Gastroesophageal sphincter (tissue), 4 donors: Measurements from ENCODE around the gene GABRG3. TPM values are rescaled to one million over a fixed set of nuclear protein-coding genes. Genes with fewer than 3 reads are reported as not detected.

Experiments
- ATAC-seq: fragments of 150-250 bp; one replicate; pipeline ENCODE4 v1.9.1; 2016; ENCODE audit warnings: mild to moderate bottlenecking, moderate library complexity
- H3K27ac ChIP-seq, 4 donors: fragments of 200-600 bp; sonication (generic) in 3 of 4; 1 replicate in 3 of 4; 2 replicates in 1 of 4; pipeline ENCODE4 v1.5.1; 2016 to 2019
- H3K27me3 ChIP-seq: fragments of 200-600 bp; sonication (generic); one replicate; pipeline ENCODE4 v1.5.1; 2019
- H3K36me3 ChIP-seq, 2 donors: fragments of 200-600 bp; sonication (generic); one replicate each; pipeline ENCODE4 v1.5.1; 2019; ENCODE audit warnings: control low read depth in 1 of 2
- H3K4me1 ChIP-seq, 3 donors: fragments of 200-600 bp; sonication (generic); 1 replicate in 2 of 3; 2 replicates in 1 of 3; pipeline ENCODE4 v1.5.1; 2016 to 2019; ENCODE audit warnings: control low read depth in 2 of 3
- H3K4me3 ChIP-seq, 2 donors: fragments of 200-600 bp; sonication (generic); one replicate each; pipeline ENCODE4 v1.5.1; 2019; ENCODE audit warnings: mild to moderate bottlenecking in 1 of 2, moderate library complexity in 1 of 2
- H3K9me3 ChIP-seq, 3 donors: fragments of 200-600 bp; sonication (generic); one replicate each; pipeline ENCODE4 v1.5.1; 2017 to 2019; ENCODE audit warnings: control low read depth in 2 of 3
- EP300 ChIP-seq: sonication (generic); formaldehyde crosslinking; IDR thresholded peaks from one replicate; pipeline ENCODE4 v1.6.1; 2017; ENCODE audit warnings: antibody characterized with exemption, mild to moderate bottlenecking
- POLR2A ChIP-seq, 2 donors: fragments of 450-650 bp; IDR thresholded peaks; one replicate each; pipeline ENCODE4 v1.6.1; 2017; ENCODE audit warnings: antibody characterized with exemption in 2 of 2, mild to moderate bottlenecking in 2 of 2, moderate library complexity in 1 of 2
- POLR2AphosphoS5 ChIP-seq: sonication (generic); formaldehyde crosslinking; IDR thresholded peaks from one replicate; pipeline ENCODE4 v1.6.1; 2017; ENCODE audit warnings: antibody characterized with exemption
- WGBS, 2 donors: methylation state at CpG; one replicate each; pipeline ENCODE4 v1.1.5; 2018; ENCODE audit warnings: low coverage in 1 of 2; 5-methylcytosine and 5-hydroxymethylcytosine counted together
- total RNA-seq, 4 donors: library from RNA; depleted of rRNA; stranded (reverse); fragments of >200 nt; gene quantifications; one replicate each; pipeline ENCODE4 v1.1.0, GENCODE V29; 2016
- TF ChIP-seq, protein P1 (sequence below), 4 experiments: fragments of 200-600 bp in 2 of 4; fragments of 450-650 bp in 2 of 4; sonication (generic) in 1 of 4; IDR thresholded peaks; one replicate each; pipeline ENCODE4 v1.5.1; 2017 to 2019; ENCODE audit warnings: antibody characterized with exemption in 4 of 4, mild to moderate bottlenecking in 2 of 4, moderate library complexity in 2 of 4

Gene GABRG3
- total RNA-seq, 4 donors from 2014 or later = under 0.01 to 0.04 TPM; not detected in 2

DNA sequence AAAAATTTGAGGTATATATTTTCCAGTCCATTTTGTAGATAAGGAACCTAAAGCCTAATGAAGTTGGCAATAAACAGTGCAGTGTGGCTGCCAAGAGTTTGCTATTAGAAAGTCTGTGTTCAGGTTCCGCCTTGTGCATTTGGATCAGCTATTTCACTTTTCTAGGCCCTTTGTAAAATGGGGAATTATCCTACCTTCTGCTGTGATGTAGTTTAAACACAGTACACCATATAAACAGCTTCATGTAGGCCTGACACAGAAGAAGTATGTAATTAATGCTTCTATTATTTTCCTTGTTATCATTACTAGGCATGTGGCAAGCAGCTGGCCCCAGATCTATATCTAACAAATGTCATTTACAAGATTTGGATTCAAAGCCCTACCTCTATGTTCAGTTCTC is 456.3 kb downstream of the GABRG3 start:
- no peaks in the 10 kb centered on the region for H3K27me3 ChIP-seq
- H3K36me3 ChIP-seq = no peaks in the 10 kb centered on the region
- TF ChIP-seq EP300 = no peak
- TF ChIP-seq, protein P1, sequence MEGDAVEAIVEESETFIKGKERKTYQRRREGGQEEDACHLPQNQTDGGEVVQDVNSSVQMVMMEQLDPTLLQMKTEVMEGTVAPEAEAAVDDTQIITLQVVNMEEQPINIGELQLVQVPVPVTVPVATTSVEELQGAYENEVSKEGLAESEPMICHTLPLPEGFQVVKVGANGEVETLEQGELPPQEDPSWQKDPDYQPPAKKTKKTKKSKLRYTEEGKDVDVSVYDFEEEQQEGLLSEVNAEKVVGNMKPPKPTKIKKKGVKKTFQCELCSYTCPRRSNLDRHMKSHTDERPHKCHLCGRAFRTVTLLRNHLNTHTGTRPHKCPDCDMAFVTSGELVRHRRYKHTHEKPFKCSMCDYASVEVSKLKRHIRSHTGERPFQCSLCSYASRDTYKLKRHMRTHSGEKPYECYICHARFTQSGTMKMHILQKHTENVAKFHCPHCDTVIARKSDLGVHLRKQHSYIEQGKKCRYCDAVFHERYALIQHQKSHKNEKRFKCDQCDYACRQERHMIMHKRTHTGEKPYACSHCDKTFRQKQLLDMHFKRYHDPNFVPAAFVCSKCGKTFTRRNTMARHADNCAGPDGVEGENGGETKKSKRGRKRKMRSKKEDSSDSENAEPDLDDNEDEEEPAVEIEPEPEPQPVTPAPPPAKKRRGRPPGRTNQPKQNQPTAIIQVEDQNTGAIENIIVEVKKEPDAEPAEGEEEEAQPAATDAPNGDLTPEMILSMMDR (IDR thresholded peaks at IDR 0.05) = no peak
- TF ChIP-seq POLR2AphosphoS5 = no peak
- no peak for TF ChIP-seq POLR2A (IDR thresholded peaks at IDR 0.05)
- no peaks in the 10 kb centered on the region for H3K4me1 ChIP-seq
- H3K4me3 ChIP-seq = no peak overlapping the region
- H3K9me3 ChIP-seq = no peaks in the 10 kb centered on the region
- ATAC-seq = no peak
- H3K27ac ChIP-seq = no peak overlapping the region
- 46 to 82% methylated on average over 1 of the region's 1 CpG for WGBS, 2 donors

DNA sequence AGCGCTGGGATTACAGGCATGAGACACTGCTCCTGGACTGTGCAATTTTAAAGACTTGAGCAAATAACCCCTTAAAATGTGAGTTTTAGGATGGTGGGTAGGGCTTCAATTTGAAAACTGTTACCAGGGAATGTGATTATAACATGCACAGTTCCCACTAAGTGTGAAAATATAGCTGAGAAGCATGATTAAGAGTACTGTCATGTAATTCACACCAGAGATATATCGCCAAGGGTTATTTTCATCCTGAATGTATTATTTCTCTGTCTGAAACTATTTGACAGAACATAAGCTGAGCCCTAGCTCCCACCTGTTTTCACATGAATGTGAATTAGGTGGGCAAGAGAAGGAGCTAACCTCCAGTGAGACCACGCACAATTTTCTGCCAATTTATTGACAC is 457.2 kb downstream of the GABRG3 start:
- no peak for ATAC-seq
- no peaks in the 10 kb centered on the region for H3K27me3 ChIP-seq
- H3K9me3 ChIP-seq = no peaks in the 10 kb centered on the region
- H3K4me3 ChIP-seq = no peak overlapping the region
- H3K27ac ChIP-seq = no peak overlapping the region
- no peaks in the 10 kb centered on the region for H3K4me1 ChIP-seq
- no peak for TF ChIP-seq POLR2AphosphoS5
- no peak for TF ChIP-seq POLR2A (IDR thresholded peaks at IDR 0.05)
- TF ChIP-seq, protein P1 (IDR thresholded peaks at IDR 0.05) = no peak
- no peak for TF ChIP-seq EP300
- H3K36me3 ChIP-seq = no peaks in the 10 kb centered on the region
- 89 to 96% methylated on average over 2 to 3 of the region's 3 CpGs for WGBS, 2 donors

DNA sequence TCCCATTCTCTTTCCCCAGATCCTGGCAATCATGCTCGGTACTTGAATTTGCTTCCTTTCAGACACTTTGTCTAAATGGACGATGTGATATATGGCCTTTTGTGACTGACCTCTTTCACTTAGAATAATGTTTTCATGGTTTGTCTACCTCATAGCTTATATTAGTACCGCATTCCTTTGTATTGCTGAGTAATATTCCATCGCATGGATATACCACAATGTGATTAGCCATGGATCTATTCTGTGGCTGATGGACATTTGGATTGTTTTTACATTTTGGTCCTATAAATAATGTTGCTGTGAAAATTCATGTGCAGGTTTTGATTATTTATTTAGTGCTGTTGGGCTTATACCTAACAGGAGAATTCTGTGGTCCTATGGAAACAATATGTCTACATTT is 458.6 kb downstream of the GABRG3 start:
- Histone ChIP-seq H3K27me3 (no peaks in the 10 kb centered on the region), H3K36me3 (no peaks in the 10 kb centered on the region), H3K9me3 (no peaks in the 10 kb centered on the region), H3K27ac (no peak overlapping the region), H3K4me1 (no peaks in the 10 kb centered on the region), H3K4me3 (no peak overlapping the region)
- no peak for TF ChIP-seq POLR2A (IDR thresholded peaks at IDR 0.05)
- TF ChIP-seq, protein P1 (IDR thresholded peaks at IDR 0.05) = no peak
- no peak for TF ChIP-seq EP300
- WGBS, 2 donors = 91% methylated on average over 4 of the region's 4 CpGs
- no peak for ATAC-seq

DNA sequence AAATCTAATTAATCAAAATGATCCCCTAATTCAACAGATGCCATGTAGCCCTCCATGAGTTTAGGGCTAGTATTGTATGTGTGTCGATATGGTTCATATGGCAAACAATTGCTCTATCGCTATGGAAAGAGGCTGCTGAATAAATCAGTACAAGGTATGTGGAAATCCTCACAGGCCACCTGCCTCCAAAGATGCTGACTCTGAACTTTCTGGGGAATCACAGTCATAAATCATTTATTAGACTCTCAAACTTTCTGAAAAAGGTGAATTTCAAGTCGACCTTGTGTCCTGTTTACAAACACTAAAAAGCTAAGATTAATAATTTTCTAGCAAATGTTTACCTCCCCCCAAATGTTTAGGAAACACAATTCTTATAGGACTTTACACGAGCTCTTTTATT is 462.6 kb downstream of the GABRG3 start:
- ATAC-seq = no peak
- TF ChIP-seq EP300 (no peak), POLR2AphosphoS5 (no peak), POLR2A (IDR thresholded peaks at IDR 0.05) (no peak)
- TF ChIP-seq, protein P1 (IDR thresholded peaks at IDR 0.05) = no peak
- H3K36me3 ChIP-seq = no peaks in the 10 kb centered on the region
- 59 to 69% methylated on average over 4 of the region's 4 CpGs for WGBS, 2 donors
- H3K27ac ChIP-seq = no peak overlapping the region
- H3K4me1 ChIP-seq = no peaks in the 10 kb centered on the region
- no peak overlapping the region for H3K4me3 ChIP-seq
- H3K27me3 ChIP-seq = no peaks in the 10 kb centered on the region
- peaks cover 0 to 4% (median 0%) of the 10 kb centered on the region in 3 donors for H3K9me3 ChIP-seq

DNA sequence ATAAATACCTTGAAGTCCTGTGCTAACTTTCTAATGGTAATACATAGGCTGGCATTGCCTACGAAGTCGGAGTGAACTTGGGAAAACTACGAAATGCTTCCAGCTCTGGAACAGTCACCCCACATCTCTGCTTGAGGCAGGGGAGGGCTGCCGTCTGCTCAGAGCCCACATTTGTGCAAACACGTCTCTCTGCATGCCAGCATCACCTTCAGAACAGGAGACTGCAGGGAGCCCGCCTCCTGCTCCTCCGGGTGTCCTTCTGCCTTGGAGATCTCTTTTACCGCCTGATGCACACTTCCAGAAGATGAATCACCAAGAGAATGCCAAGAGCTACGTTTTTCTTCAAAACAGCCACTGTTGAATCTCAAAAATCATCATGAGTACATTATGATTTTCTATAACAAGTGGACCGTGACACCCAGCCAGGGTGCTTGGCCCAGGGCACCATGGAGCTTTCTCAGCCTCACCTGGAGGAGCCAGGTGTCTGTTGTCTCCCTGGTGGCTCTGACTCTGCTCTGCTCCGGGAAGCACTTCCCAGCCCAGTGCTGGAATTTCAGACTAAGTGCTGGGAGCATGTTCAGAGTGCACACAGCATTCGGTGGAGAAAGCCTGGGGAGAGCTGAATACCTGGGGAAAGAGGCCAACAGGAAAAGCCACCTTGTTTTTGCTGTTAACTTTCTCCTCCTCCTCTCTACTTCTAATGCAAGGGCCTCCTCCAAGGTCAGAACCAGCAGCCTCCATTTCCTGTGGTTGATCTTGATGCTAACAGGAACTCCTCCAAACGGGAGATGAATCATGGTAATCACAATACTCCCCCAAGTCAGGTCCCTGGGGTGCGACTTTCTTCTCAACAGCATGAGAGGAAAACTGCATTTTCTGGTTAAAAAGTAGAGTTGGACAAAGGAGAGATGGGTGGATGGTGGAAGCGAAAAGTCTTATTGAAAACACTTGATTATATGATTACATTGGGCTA is 467.7 kb downstream of the GABRG3 start:
- H3K36me3 ChIP-seq = no peaks in the 10 kb centered on the region
- TF ChIP-seq, protein P1 (IDR thresholded peaks at IDR 0.05) = no peak
- TF ChIP-seq POLR2AphosphoS5 = no peak
- no peak for TF ChIP-seq POLR2A (IDR thresholded peaks at IDR 0.05)
- TF ChIP-seq EP300 = no peak
- no peaks in the 10 kb centered on the region for H3K4me1 ChIP-seq
- WGBS, 2 donors = 60 to 63% methylated on average over 12 of the region's 15 CpGs
- no peak overlapping the region for H3K27ac ChIP-seq
- H3K9me3 ChIP-seq = peaks cover 0 to 4% (median 0%) of the 10 kb centered on the region in 3 donors
- H3K4me3 ChIP-seq = no peak overlapping the region
- ATAC-seq = no peak
- H3K27me3 ChIP-seq = no peaks in the 10 kb centered on the region
